ENCODE results near the gene SPATA2L. TPM values are rescaled to one million over a fixed set of nuclear protein-coding genes. Genes with fewer than 3 reads are reported as not detected.
A peak's percentile ranks its signal among the peaks of the same experiment; 100 is the strongest.

The SPATA2L gene
- total RNA-seq, 5 donors from 2014 or later (not counting 1 experiment from before 2014, with no cell fraction given): 14.4 to 24.9 (median 15.9) TPM

- no peak for ATAC-seq (replicated peaks in 1 of 4)
- CTCF ChIA-PET: no interaction called here
- H3K27me3 ChIP-seq (replicated peaks in 1 of 2; ENCODE audit: control insufficient read depth in 2 of 2, extremely low read depth in 1 of 2, insufficient read depth in 2 of 2, low read length in 1 of 2): peaks cover 0 to 12% of the 10 kb centered on the region in 2 experiments
- Mint-ChIP-seq H3K4me1 (peaks cover 5 to 11% (median 11%) of the 10 kb centered on the region in 3 donors), H3K4me3 (peak overlapping the region in 2 of 3 donors; percentile 13 to 28), H3K9me3 (no peaks in the 10 kb centered on the region), H3K36me3 (no peaks in the 10 kb centered on the region), H3K27ac (no peak overlapping the region), H3K27me3 (no peaks in the 10 kb centered on the region)
- no peak overlapping the region for H3K27ac ChIP-seq (ENCODE audit: low read length)
- H3K9me3 ChIP-seq: no peaks in the 10 kb centered on the region
- no peak overlapping the region for H3K4me3 ChIP-seq (ENCODE audit: control insufficient read depth in 1 of 2, extremely low read depth in 1 of 2, low read length in 1 of 2)
- DNase-seq: no peak
- H3K36me3 ChIP-seq (ENCODE audit: control insufficient read depth in 2 of 2, extremely low read depth in 1 of 2, insufficient read depth in 1 of 2, low read length in 1 of 2): no peaks in the 10 kb centered on the region
- POLR2A ChIA-PET: no interaction called here
- 90% methylated on average over 18 of the region's 19 CpGs for whole genome bisulfite sequencing (ENCODE audit: insufficient coverage)
- H3K4me1 ChIP-seq (ENCODE audit: control insufficient read depth in 1 of 2, extremely low read depth in 1 of 2, insufficient read depth in 2 of 2, low read length in 2 of 2): peaks cover 0 to 31% of the 10 kb centered on the region in 2 experiments
Measured at GRCh38 chr16:89709716-89710432, 8.4 kb upstream of the SPATA2L start.

- no peaks in the 10 kb centered on the region for H3K9me3 ChIP-seq
- no peak overlapping the region for H3K27ac ChIP-seq (ENCODE audit: low read length)
- H3K4me3 Mint-ChIP-seq: no peak overlapping the region
- H3K36me3 ChIP-seq (ENCODE audit: control insufficient read depth in 2 of 2, extremely low read depth in 1 of 2, insufficient read depth in 1 of 2, low read length in 1 of 2): no peaks in the 10 kb centered on the region
- CTCF ChIA-PET: interaction anchor here in 1 of 2 donors (1.1 kb wide), 1 partner anchor 151 kb away, joined by 3 read pairs; no protein-coding TSS in a partner anchor
- peaks cover 5 to 11% (median 8%) of the 10 kb centered on the region in 3 donors for H3K4me1 Mint-ChIP-seq
- POLR2A ChIA-PET: no interaction called here
- H3K9me3 Mint-ChIP-seq: no peaks in the 10 kb centered on the region
- H3K27me3 ChIP-seq (replicated peaks in 1 of 2; ENCODE audit: control insufficient read depth in 2 of 2, extremely low read depth in 1 of 2, insufficient read depth in 2 of 2, low read length in 1 of 2): peaks cover 0 to 12% of the 10 kb centered on the region in 2 experiments
- no peak overlapping the region for H3K4me3 ChIP-seq (ENCODE audit: control insufficient read depth in 1 of 2, extremely low read depth in 1 of 2, low read length in 1 of 2)
- DNase-seq: no peak
- 87% methylated on average over 6 of the region's 10 CpGs for WGBS (ENCODE audit: insufficient coverage)
- no peak for ATAC-seq (replicated peaks in 1 of 4)
- peaks cover 0 to 31% of the 10 kb centered on the region in 2 experiments for H3K4me1 ChIP-seq (ENCODE audit: control insufficient read depth in 1 of 2, extremely low read depth in 1 of 2, insufficient read depth in 2 of 2, low read length in 2 of 2)
- no peaks in the 10 kb centered on the region for H3K27me3 Mint-ChIP-seq
- no peaks in the 10 kb centered on the region for H3K36me3 Mint-ChIP-seq
- no peak overlapping the region for H3K27ac Mint-ChIP-seq
Measured at GRCh38 chr16:89709166-89709565, 7.7 kb upstream of the SPATA2L start.

- Histone ChIP-seq H3K9me3 (no peaks in the 10 kb centered on the region), H3K27ac (ENCODE audit: low read length) (no peak overlapping the region), H3K27me3 (replicated peaks in 1 of 2; ENCODE audit: control insufficient read depth in 2 of 2, extremely low read depth in 1 of 2, insufficient read depth in 2 of 2, low read length in 1 of 2) (peaks cover 0 to 12% of the 10 kb centered on the region in 2 experiments), H3K36me3 (ENCODE audit: control insufficient read depth in 2 of 2, extremely low read depth in 1 of 2, insufficient read depth in 1 of 2, low read length in 1 of 2) (peaks cover 0 to 3% of the 10 kb centered on the region in 2 donors), H3K4me1 (ENCODE audit: control insufficient read depth in 1 of 2, extremely low read depth in 1 of 2, insufficient read depth in 2 of 2, low read length in 2 of 2) (peaks cover 0 to 31% of the 10 kb centered on the region in 2 experiments), H3K4me3 (ENCODE audit: control insufficient read depth in 1 of 2, extremely low read depth in 1 of 2, low read length in 1 of 2) (no peak overlapping the region)
- no peak overlapping the region for H3K4me3 Mint-ChIP-seq
- ATAC-seq (replicated peaks in 1 of 4): no peak
- H3K9me3 Mint-ChIP-seq: no peaks in the 10 kb centered on the region
- no peak overlapping the region for H3K27ac Mint-ChIP-seq
- peaks cover 5 to 11% (median 8%) of the 10 kb centered on the region in 3 donors for H3K4me1 Mint-ChIP-seq
- H3K36me3 Mint-ChIP-seq: no peaks in the 10 kb centered on the region
- no peak for DNase-seq
- CTCF ChIA-PET: interaction anchor here (0.7 to 1.1 kb wide), 2 partner anchors 29 to 152 kb away, joined by 3 read pairs; no protein-coding TSS in a partner anchor
- H3K27me3 Mint-ChIP-seq: no peaks in the 10 kb centered on the region
- POLR2A ChIA-PET: no interaction called here
- 91% methylated on average over 17 of the region's 19 CpGs for whole genome bisulfite sequencing (ENCODE audit: insufficient coverage)
Measured at GRCh38 chr16:89708481-89708931, 7.0 kb upstream of the SPATA2L start.

GRCh38 chr16:89707695-89708094 lies 6.2 kb upstream of the SPATA2L start:
- WGBS (ENCODE audit: insufficient coverage): 92% methylated on average over 7 of the region's 9 CpGs
- H3K36me3 Mint-ChIP-seq: no peaks in the 10 kb centered on the region
- H3K9me3 Mint-ChIP-seq: no peaks in the 10 kb centered on the region
- peaks cover 0 to 4% of the 10 kb centered on the region in 2 donors for H3K36me3 ChIP-seq (ENCODE audit: control insufficient read depth in 2 of 2, extremely low read depth in 1 of 2, insufficient read depth in 1 of 2, low read length in 1 of 2)
- H3K4me1 Mint-ChIP-seq: peaks cover 6 to 12% (median 8%) of the 10 kb centered on the region in 3 donors
- H3K27ac Mint-ChIP-seq: no peak overlapping the region
- H3K4me3 ChIP-seq (ENCODE audit: control insufficient read depth in 1 of 2, extremely low read depth in 1 of 2, low read length in 1 of 2): no peak overlapping the region
- peaks cover 0 to 35% of the 10 kb centered on the region in 2 experiments for H3K4me1 ChIP-seq (ENCODE audit: control insufficient read depth in 1 of 2, extremely low read depth in 1 of 2, insufficient read depth in 2 of 2, low read length in 2 of 2)
- peaks cover 0 to 11% of the 10 kb centered on the region in 2 experiments for H3K27me3 ChIP-seq (replicated peaks in 1 of 2; ENCODE audit: control insufficient read depth in 2 of 2, extremely low read depth in 1 of 2, insufficient read depth in 2 of 2, low read length in 1 of 2)
- ChIA-PET POLR2A (no interaction called here), CTCF (no interaction called here)
- ATAC-seq (replicated peaks in 1 of 4) (no peak), DNase-seq (no peak)
- no peak overlapping the region for H3K4me3 Mint-ChIP-seq
- H3K27ac ChIP-seq (ENCODE audit: low read length): no peak overlapping the region
- no peaks in the 10 kb centered on the region for H3K27me3 Mint-ChIP-seq
- no peaks in the 10 kb centered on the region for H3K9me3 ChIP-seq

GRCh38 chr16:89706518-89707260 lies 5.2 kb upstream of the SPATA2L start:
- peaks cover 2 to 33% of the 10 kb centered on the region in 2 experiments for H3K4me1 ChIP-seq (ENCODE audit: control insufficient read depth in 1 of 2, extremely low read depth in 1 of 2, insufficient read depth in 2 of 2, low read length in 2 of 2)
- H3K9me3 Mint-ChIP-seq: no peaks in the 10 kb centered on the region
- POLR2A ChIA-PET: interaction anchor here in 1 of 2 donors (0.6 to 1.1 kb wide), 2 partner anchors 55 to 203 kb away, joined by 3 to 5 read pairs; no protein-coding TSS in a partner anchor
- no peaks in the 10 kb centered on the region for H3K36me3 Mint-ChIP-seq
- no peak overlapping the region for H3K27ac ChIP-seq (ENCODE audit: low read length)
- H3K36me3 ChIP-seq (ENCODE audit: control insufficient read depth in 2 of 2, extremely low read depth in 1 of 2, insufficient read depth in 1 of 2, low read length in 1 of 2): peaks cover 0 to 4% of the 10 kb centered on the region in 2 donors
- H3K27ac Mint-ChIP-seq: no peak overlapping the region
- CTCF ChIA-PET: interaction anchor here (0.6 to 2.1 kb wide), 19 partner anchors 17 to 204 kb away, joined by 3 to 17 read pairs (median 5); partner anchors contain the start of gene TCF25 (in 1 of the 2)
- H3K27me3 Mint-ChIP-seq: no peaks in the 10 kb centered on the region
- no peak for ATAC-seq (replicated peaks in 1 of 4)
- H3K4me3 ChIP-seq (ENCODE audit: control insufficient read depth in 1 of 2, extremely low read depth in 1 of 2, low read length in 1 of 2): no peak overlapping the region
- no peaks in the 10 kb centered on the region for H3K9me3 ChIP-seq
- H3K4me1 Mint-ChIP-seq: peaks cover 8 to 15% (median 12%) of the 10 kb centered on the region in 3 donors
- H3K27me3 ChIP-seq (replicated peaks in 1 of 2; ENCODE audit: control insufficient read depth in 2 of 2, extremely low read depth in 1 of 2, insufficient read depth in 2 of 2, low read length in 1 of 2): peaks cover 0 to 3% of the 10 kb centered on the region in 2 experiments
- H3K4me3 Mint-ChIP-seq: no peak overlapping the region
- 87% methylated on average over 10 of the region's 14 CpGs for WGBS (ENCODE audit: insufficient coverage)
- no peak for DNase-seq

GRCh38 chr16:89705006-89705405 lies 3.5 kb upstream of the SPATA2L start:
- H3K9me3 Mint-ChIP-seq: no peaks in the 10 kb centered on the region
- Histone ChIP-seq H3K36me3 (ENCODE audit: control insufficient read depth in 2 of 2, extremely low read depth in 1 of 2, insufficient read depth in 1 of 2, low read length in 1 of 2) (peaks cover 0 to 4% of the 10 kb centered on the region in 2 donors), H3K27ac (ENCODE audit: low read length) (no peak overlapping the region), H3K4me1 (ENCODE audit: control insufficient read depth in 1 of 2, extremely low read depth in 1 of 2, insufficient read depth in 2 of 2, low read length in 2 of 2) (peaks cover 2 to 33% of the 10 kb centered on the region in 2 experiments), H3K9me3 (no peaks in the 10 kb centered on the region), H3K27me3 (replicated peaks in 1 of 2; ENCODE audit: control insufficient read depth in 2 of 2, extremely low read depth in 1 of 2, insufficient read depth in 2 of 2, low read length in 1 of 2) (peaks cover 0 to 3% of the 10 kb centered on the region in 2 experiments), H3K4me3 (ENCODE audit: control insufficient read depth in 1 of 2, extremely low read depth in 1 of 2, low read length in 1 of 2) (no peak overlapping the region)
- no peak overlapping the region for H3K27ac Mint-ChIP-seq
- H3K4me3 Mint-ChIP-seq: no peak overlapping the region
- no peaks in the 10 kb centered on the region for H3K27me3 Mint-ChIP-seq
- H3K4me1 Mint-ChIP-seq: peaks cover 10 to 19% (median 15%) of the 10 kb centered on the region in 3 donors
- ATAC-seq (replicated peaks in 1 of 4): no peak
- DNase-seq: no peak
- H3K36me3 Mint-ChIP-seq: no peaks in the 10 kb centered on the region
- WGBS (ENCODE audit: insufficient coverage): 92% methylated on average over 4 of the region's 15 CpGs
- CTCF ChIA-PET: interaction anchor here in 1 of 2 donors (1.2 to 2.1 kb wide), 4 partner anchors 20 to 155 kb away, joined by 3 to 17 read pairs (median 10); no protein-coding TSS in a partner anchor
- POLR2A ChIA-PET: no interaction called here
